VCaP (cell line): ENCODE data around the gene RGL2.

Experiments used
- H3K27ac ChIP-seq: fragments of 450-650 bp; 2 replicates; pipeline ENCODE4 v1.5.1; 2017
- CTCF ChIP-seq: fragments of 450-650 bp; conservative IDR thresholded peaks from 2 replicates; pipeline ENCODE4 v1.5.1; 2017; ENCODE audit warnings: mild to moderate bottlenecking, moderate library complexity

RGL2 gene

DNA sequence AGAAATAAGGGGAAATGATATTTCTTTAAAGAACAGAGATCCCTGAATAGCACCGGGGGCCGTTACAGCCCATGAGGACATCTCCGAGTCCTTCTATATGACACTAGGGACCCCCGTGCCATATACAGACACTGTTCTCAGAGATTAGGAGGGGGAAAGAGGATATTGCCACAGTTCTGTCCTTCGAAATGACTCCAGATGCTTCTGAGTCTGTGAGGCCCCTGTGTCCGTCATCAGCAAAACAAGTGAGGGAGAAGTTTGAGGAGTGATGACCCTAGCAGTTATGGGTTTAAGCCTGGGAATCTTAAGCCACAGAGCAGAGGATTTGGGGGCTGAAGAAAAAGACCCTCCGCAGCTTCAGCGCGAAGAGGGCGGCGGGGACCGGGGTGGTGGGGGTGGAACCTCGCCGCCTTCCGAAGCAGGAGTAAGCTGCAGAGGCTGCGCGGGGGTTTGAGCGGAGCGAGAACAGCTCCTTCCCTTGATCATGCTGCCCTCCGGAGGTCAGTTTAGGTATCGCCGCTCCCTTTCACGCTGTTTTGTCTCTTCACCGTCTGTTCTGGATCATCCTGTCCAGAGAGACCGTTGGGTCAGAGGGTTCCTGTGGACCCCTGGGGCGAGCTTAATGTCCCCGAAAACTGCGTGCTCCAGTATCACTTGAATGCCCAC lies 50.6 kb downstream of the RGL2 start:
- H3K27ac ChIP-seq = peak overlapping the region; percentile 98
- TF ChIP-seq CTCF = peak; percentile 99

- TF ChIP-seq CTCF = no peak
- no peak overlapping the region for H3K27ac ChIP-seq
These were observed 55.3 kb downstream of the RGL2 start for GRCh38 chr6:33243476-33243875.

GRCh38 chr6:33241968-33242367 lies 56.8 kb downstream of the RGL2 start:
- no peak overlapping the region for H3K27ac ChIP-seq
- no peak for TF ChIP-seq CTCF
